Neural progenitor cell (in vitro differentiated cells): Measurements from ENCODE around the gene PCDHGA12.

ENCODE experiments used
- CTCF ChIP-seq: fragments of 200-600 bp; sonication (generic); IDR thresholded peaks from 2 replicates; pipeline ENCODE4 v1.5.1; 2017; ENCODE audit warnings: antibody characterized with exemption, mild to moderate bottlenecking
- EZH2 ChIP-seq: fragments of 200-600 bp; sonication (generic); IDR thresholded peaks from 2 replicates; pipeline ENCODE4 v1.6.1; 2017; ENCODE audit warnings: antibody characterized with exemption, mild to moderate bottlenecking, moderate library complexity
- EZH2phosphoT487 ChIP-seq: fragments of 200-600 bp; sonication (generic); IDR thresholded peaks from 2 replicates; pipeline ENCODE4 v1.6.1; 2017; ENCODE audit warnings: antibody characterized with exemption

DNA sequence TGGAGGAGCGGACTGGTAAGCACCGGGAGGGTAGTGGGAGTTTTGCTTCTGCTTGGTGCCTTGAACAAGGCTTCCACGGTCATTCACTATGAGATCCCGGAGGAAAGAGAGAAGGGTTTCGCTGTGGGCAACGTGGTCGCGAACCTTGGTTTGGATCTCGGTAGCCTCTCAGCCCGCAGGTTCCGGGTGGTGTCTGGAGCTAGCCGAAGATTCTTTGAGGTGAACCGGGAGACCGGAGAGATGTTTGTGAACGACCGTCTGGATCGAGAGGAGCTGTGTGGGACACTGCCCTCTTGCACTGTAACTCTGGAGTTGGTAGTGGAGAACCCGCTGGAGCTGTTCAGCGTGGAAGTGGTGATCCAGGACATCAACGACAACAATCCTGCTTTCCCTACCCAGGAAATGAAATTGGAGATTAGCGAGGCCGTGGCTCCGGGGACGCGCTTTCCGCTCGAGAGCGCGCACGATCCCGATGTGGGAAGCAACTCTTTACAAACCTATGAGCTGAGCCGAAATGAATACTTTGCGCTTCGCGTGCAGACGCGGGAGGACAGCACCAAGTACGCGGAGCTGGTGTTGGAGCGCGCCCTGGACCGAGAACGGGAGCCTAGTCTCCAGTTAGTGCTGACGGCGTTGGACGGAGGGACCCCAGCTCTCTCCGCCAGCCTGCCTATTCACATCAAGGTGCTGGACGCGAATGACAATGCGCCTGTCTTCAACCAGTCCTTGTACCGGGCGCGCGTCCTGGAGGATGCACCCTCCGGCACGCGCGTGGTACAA lies 46.0 kb downstream of the PCDHGA12 start:
- no peak for TF ChIP-seq CTCF
- no peak for TF ChIP-seq EZH2
- peak; percentile 33 for TF ChIP-seq EZH2phosphoT487
